ENCODE results near the gene DEPDC4.

Gene DEPDC4

GRCh38 chr12:100248886-100249285, 18.0 kb downstream of the DEPDC4 start:
- no peak for TF ChIP-seq TAF1 (IDR thresholded peaks at IDR 0.05; ENCODE audit: low read depth)

GRCh38 chr12:100247765-100248164, 19.1 kb downstream of the DEPDC4 start:
- TF ChIP-seq REST (IDR thresholded peaks at IDR 0.05; ENCODE audit: low read depth) (no peak), TEAD4 (IDR thresholded peaks at IDR 0.05) (no peak), NFIC (IDR thresholded peaks at IDR 0.05) (no peak), ZBTB7A (IDR thresholded peaks at IDR 0.05; ENCODE audit: low read depth) (no peak), TCF12 (IDR thresholded peaks at IDR 0.05; ENCODE audit: low read depth) (no peak)

- no peak for TF ChIP-seq USF1 (IDR thresholded peaks at IDR 0.05)
Observed at GRCh38 chr12:100243137-100243536, 23.7 kb downstream of the DEPDC4 start.

GRCh38 chr12:100239589-100239988, 27.3 kb downstream of the DEPDC4 start:
- TF ChIP-seq CEBPB (IDR thresholded peaks at IDR 0.05) (no peak), MAX (IDR thresholded peaks at IDR 0.05) (no peak), REST (IDR thresholded peaks at IDR 0.05; ENCODE audit: low read depth) (no peak), RAD21 (IDR thresholded peaks at IDR 0.05; ENCODE audit: low read depth) (no peak), NFIC (IDR thresholded peaks at IDR 0.05) (no peak), EP300 (IDR thresholded peaks at IDR 0.05; ENCODE audit: borderline replicate concordance) (no peak), CREB1 (IDR thresholded peaks at IDR 0.05; ENCODE audit: low read depth) (no peak)

- TF ChIP-seq RAD21 (IDR thresholded peaks at IDR 0.05; ENCODE audit: low read depth) (no peak), CREB1 (IDR thresholded peaks at IDR 0.05; ENCODE audit: low read depth) (no peak), TAF1 (IDR thresholded peaks at IDR 0.05; ENCODE audit: low read depth) (no peak), MAX (IDR thresholded peaks at IDR 0.05) (no peak), FOXM1 (IDR thresholded peaks at IDR 0.05; ENCODE audit: borderline replicate concordance, low read depth) (no peak), REST (IDR thresholded peaks at IDR 0.05; ENCODE audit: low read depth) (no peak), TCF12 (IDR thresholded peaks at IDR 0.05; ENCODE audit: low read depth) (no peak), EP300 (IDR thresholded peaks at IDR 0.05; ENCODE audit: borderline replicate concordance) (no peak), TEAD4 (IDR thresholded peaks at IDR 0.05) (no peak), EGR1 (IDR thresholded peaks at IDR 0.05) (no peak), USF1 (IDR thresholded peaks at IDR 0.05) (no peak), ZBTB7A (IDR thresholded peaks at IDR 0.05; ENCODE audit: low read depth) (no peak), YY1 (IDR thresholded peaks at IDR 0.05; ENCODE audit: low read depth) (no peak), NFIC (IDR thresholded peaks at IDR 0.05) (no peak), CEBPB (IDR thresholded peaks at IDR 0.05) (no peak)
Observed at GRCh38 chr12:100238801-100239200, 28.1 kb downstream of the DEPDC4 start.
